ENCODE measurements around the gene SMG9.

DNA sequence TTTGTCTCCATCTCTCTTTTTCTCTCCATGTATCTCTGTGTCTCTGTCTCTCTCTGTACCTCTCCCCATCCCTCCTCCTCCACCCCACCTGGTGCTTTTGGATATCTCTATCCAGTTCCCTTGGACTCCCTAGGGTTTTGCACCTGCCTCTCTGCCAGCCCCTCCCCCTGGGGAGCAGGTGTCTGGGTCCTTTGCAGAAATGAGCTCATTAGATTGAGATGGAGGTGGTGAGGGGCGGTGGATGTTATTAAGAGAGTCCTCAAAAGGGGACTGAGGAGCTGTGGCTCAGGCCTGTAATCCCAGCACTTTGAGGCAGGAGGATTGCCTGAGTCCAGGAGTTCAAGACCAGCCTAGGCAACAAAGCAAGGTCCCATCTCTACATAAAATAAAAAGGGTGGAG, 23.9 kb upstream of the SMG9 start:
- TF ChIP-seq EZH2 (IDR thresholded peaks at IDR 0.05; ENCODE audit: borderline replicate concordance, low read depth, low read length, poor library complexity, severe bottlenecking): no peak
- TF ChIP-seq, protein P1, sequence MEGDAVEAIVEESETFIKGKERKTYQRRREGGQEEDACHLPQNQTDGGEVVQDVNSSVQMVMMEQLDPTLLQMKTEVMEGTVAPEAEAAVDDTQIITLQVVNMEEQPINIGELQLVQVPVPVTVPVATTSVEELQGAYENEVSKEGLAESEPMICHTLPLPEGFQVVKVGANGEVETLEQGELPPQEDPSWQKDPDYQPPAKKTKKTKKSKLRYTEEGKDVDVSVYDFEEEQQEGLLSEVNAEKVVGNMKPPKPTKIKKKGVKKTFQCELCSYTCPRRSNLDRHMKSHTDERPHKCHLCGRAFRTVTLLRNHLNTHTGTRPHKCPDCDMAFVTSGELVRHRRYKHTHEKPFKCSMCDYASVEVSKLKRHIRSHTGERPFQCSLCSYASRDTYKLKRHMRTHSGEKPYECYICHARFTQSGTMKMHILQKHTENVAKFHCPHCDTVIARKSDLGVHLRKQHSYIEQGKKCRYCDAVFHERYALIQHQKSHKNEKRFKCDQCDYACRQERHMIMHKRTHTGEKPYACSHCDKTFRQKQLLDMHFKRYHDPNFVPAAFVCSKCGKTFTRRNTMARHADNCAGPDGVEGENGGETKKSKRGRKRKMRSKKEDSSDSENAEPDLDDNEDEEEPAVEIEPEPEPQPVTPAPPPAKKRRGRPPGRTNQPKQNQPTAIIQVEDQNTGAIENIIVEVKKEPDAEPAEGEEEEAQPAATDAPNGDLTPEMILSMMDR (conservative IDR thresholded peaks at IDR 0.05; ENCODE audit: low read depth, low read length): no peak
